ENCODE data around the gene PLPP1. TPM values are rescaled to one million over a fixed set of nuclear protein-coding genes. Genes with fewer than 3 reads are reported as not detected.

The PLPP1 gene
- total RNA-seq, 1 donor from 2014 or later: 36.2 TPM

GRCh38 chr5:55576661-55577060 lies 41.9 kb upstream of the PLPP1 start:
- TF ChIP-seq CTCF (conservative IDR thresholded peaks at IDR 0.05; ENCODE audit: low read depth, low read length): no peak
- no peak for DNase-seq (ENCODE audit: low read depth)
- H3K4me3 ChIP-seq (ENCODE audit: low read depth, low read length): no peak overlapping the region

DNA sequence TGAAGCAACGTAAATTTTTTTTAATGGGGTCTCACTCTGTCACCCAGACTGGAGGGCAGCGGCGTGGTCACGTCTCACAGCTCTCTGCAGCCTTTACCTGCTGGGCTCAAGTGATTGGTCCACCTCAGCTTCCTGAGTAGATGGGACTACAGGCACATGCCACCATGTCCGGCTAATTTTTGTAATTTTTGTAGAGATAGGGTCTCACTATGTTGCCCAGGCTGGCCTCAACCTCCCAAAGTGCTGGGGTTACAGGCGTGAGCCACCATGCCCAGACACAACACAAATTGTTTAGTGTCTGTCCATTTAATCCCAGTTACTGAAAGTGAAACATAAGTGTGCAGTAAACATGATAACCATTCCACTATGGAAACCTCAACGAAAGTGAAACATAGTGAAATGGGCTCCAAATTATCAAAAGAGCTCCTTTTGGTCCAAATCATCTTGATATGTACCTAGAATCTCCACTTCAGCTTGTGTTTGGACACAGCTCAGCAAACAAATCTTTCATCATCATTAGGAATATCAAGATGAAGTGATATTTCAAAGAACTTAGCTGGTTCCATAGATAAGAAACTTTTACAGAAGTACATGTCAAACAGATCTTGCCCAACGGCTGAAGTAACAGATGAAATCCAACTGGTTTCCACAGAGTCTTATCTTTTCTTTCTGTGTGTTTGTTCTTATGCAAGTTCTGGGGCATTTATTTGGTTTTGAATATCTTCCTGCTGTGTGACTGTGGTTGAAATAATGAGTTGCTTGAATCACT lies 41.2 kb upstream of the PLPP1 start:
- no peak for TF ChIP-seq CTCF (conservative IDR thresholded peaks at IDR 0.05; ENCODE audit: low read depth, low read length)
- no peak for DNase-seq (ENCODE audit: low read depth)
- H3K4me3 ChIP-seq (ENCODE audit: low read depth, low read length): no peak overlapping the region

- no peak for TF ChIP-seq CTCF (conservative IDR thresholded peaks at IDR 0.05; ENCODE audit: low read depth, low read length)
- H3K4me3 ChIP-seq (ENCODE audit: low read depth, low read length): no peak overlapping the region
- DNase-seq (ENCODE audit: low read depth): no peak
Observed at GRCh38 chr5:55572600-55572999, 37.8 kb upstream of the PLPP1 start.

GRCh38 chr5:55572020-55572419 lies 37.3 kb upstream of the PLPP1 start:
- no peak for TF ChIP-seq CTCF (conservative IDR thresholded peaks at IDR 0.05; ENCODE audit: low read depth, low read length)
- H3K4me3 ChIP-seq (ENCODE audit: low read depth, low read length): no peak overlapping the region
- DNase-seq (ENCODE audit: low read depth): no peak

DNA sequence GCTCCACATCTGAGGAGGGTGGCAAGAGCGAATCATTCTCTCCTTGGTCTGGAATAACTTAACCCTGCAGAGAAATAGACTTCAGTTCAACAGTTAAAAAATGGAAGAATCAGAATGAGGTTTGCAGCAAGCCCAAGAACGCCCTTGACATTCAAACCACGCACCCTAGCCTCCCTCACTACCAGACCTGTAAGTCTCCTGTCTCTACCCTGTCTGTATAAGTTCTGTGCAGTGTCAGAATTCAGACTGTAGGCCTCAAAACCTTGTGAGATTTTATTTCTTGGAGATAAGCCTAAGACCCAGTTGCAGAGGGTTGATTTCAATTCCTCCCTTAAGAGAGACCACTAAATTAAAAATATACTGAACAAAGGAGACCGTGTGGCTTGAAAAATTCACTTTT lies 35.8 kb upstream of the PLPP1 start:
- DNase-seq (ENCODE audit: low read depth): no peak
- no peak for TF ChIP-seq CTCF (conservative IDR thresholded peaks at IDR 0.05; ENCODE audit: low read depth, low read length)
- H3K4me3 ChIP-seq (ENCODE audit: low read depth, low read length): no peak overlapping the region

DNA sequence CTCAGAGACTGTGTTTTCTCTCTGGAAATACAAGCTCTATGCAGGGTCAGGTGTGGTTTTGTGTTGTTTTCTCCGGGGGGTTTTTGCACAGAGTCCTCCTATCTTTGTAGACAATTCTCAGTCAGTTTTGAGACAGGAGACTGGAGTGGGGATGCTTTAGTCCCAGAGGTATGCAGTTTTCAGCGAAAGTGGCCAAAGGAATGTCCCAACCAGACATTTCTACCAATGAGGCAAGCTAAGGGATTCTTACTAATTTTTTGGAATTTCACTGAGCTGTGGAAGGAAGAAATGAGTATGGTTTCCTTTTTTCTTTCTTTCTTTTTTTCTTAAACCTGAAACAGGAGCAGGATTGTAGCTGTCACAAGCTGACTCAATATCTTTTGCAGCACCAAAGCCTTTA lies 35.3 kb upstream of the PLPP1 start:
- H3K4me3 ChIP-seq (ENCODE audit: low read depth, low read length): no peak overlapping the region
- DNase-seq (ENCODE audit: low read depth): no peak
- TF ChIP-seq CTCF (conservative IDR thresholded peaks at IDR 0.05; ENCODE audit: low read depth, low read length): no peak

GRCh38 chr5:55569513-55569865 lies 34.7 kb upstream of the PLPP1 start:
- TF ChIP-seq CTCF (conservative IDR thresholded peaks at IDR 0.05; ENCODE audit: low read depth, low read length): no peak
- H3K4me3 ChIP-seq (ENCODE audit: low read depth, low read length): no peak overlapping the region
- no peak for DNase-seq (ENCODE audit: low read depth)

Measured in epithelial cell of proximal tubule (primary cell).